Esophagus squamous epithelium (tissue), 5 donors: Measurements from ENCODE around the gene RERG. TPM values are rescaled to one million over a fixed set of nuclear protein-coding genes. Genes with fewer than 3 reads are reported as not detected.
A peak's percentile ranks its signal among the peaks of the same experiment; 100 is the strongest.

Experiments used
- DNase-seq: peaks from one replicate; lab custom pipeline; 2025; lab: John Stamatoyannopoulos, UW
- H3K27ac ChIP-seq, 4 donors: fragments of 200-600 bp; sonication (generic); one replicate each; pipeline ENCODE4 v1.5.1; 2016 to 2019; ENCODE audit warnings: mild to moderate bottlenecking in 1 of 4
- H3K27me3 ChIP-seq, 4 donors: fragments of 200-600 bp; sonication (generic); 1 replicate in 3 of 4; 2 replicates in 1 of 4; pipeline versions ENCODE4 v1.5.1 to v1.6.0; 2017 to 2021; ENCODE audit warnings: antibody characterized with exemption in 1 of 4
- H3K36me3 ChIP-seq, 3 donors: fragments of 200-600 bp; sonication (generic); one replicate each; pipeline ENCODE4 v1.5.1; 2016 to 2019
- H3K4me1 ChIP-seq, 3 donors: fragments of 200-600 bp; sonication (generic); one replicate each; pipeline ENCODE4 v1.5.1; 2017 to 2019
- H3K4me3 ChIP-seq, 4 donors: fragments of 200-600 bp; sonication (generic); 1 replicate in 3 of 4; 2 replicates in 1 of 4; pipeline ENCODE4 v1.5.1; 2016 to 2019; ENCODE audit warnings: mild to moderate bottlenecking in 2 of 4, moderate library complexity in 1 of 4
- H3K9me3 ChIP-seq, 3 donors: fragments of 200-600 bp; sonication (generic); one replicate each; pipeline ENCODE4 v1.5.1; 2016 to 2019
- POLR2A ChIP-seq, 4 donors: fragments of 450-650 bp; IDR thresholded peaks; one replicate each; pipeline ENCODE4 v1.6.1; 2017; ENCODE audit warnings: antibody characterized with exemption in 4 of 4, mild to moderate bottlenecking in 4 of 4, moderate library complexity in 3 of 4
- WGBS, 2 donors: methylation state at CpG; one replicate each; pipeline ENCODE4 v1.1.5; 2018; 5-methylcytosine and 5-hydroxymethylcytosine counted together
- intact Hi-C: fragments of 100-400 bp; cut with DNase I; formaldehyde crosslinking; loops from one replicate; pipeline ENCODE4 v1.15.0; 2022
- total RNA-seq, 4 donors: library from RNA; depleted of rRNA; stranded (reverse); fragments of >200 nt; gene quantifications; one replicate each; pipeline ENCODE4 v1.1.0, GENCODE V29; 2016
- TF ChIP-seq, protein P1 (sequence below), 6 experiments: fragments of 450-650 bp in 4 of 6; fragments of 200-600 bp in 2 of 6; sonication (generic) in 2 of 6; IDR thresholded peaks; one replicate each; pipeline ENCODE4 v1.5.1; 2016 to 2019; ENCODE audit warnings: antibody characterized with exemption in 6 of 6, mild to moderate bottlenecking in 4 of 6, moderate library complexity in 4 of 6
- donor health status: DM: yes; HTN: yes; CAD: no.

RERG gene
- total RNA-seq, 4 donors from 2014 or later: 1.4 to 15.1 (median 7.0) TPM

DNA sequence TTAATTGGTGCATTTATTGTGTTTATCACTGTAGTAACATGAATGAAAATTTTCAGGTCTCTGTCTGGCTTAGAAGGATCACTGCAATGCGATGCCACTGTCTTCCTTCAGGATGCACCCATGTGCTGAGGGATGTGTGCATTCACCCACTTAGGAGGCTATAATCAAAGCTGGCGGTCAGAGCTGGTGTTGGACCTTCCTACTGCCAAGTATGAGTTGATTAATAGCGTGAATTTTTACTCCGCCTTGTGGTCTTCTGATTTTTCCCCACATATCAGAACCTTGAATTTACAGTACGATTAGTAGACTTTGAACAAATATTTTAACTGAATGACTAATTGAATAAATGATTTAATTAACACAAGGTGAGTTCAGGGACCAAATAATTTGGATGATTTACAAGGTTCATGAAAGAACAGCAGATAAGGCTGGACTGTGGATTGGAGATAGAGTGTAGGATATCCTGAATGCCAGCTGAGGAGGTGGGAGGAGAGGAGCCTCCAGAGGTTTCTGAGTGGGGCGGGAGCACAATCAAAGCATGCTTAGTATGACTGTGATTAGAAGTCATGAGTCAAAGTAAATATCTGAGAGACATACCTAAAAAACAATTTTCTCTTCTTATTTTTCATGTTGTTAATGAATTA is 50.1 kb downstream of the RERG start:
- Histone ChIP-seq H3K9me3 (no peaks in the 10 kb centered on the region), H3K4me3 (no peak overlapping the region), H3K27me3 (no peaks in the 10 kb centered on the region), H3K4me1 (peaks cover 0 to 8% (median 3%) of the 10 kb centered on the region in 3 donors), H3K27ac (no peak overlapping the region), H3K36me3 (no peaks in the 10 kb centered on the region)
- TF ChIP-seq, protein P1, sequence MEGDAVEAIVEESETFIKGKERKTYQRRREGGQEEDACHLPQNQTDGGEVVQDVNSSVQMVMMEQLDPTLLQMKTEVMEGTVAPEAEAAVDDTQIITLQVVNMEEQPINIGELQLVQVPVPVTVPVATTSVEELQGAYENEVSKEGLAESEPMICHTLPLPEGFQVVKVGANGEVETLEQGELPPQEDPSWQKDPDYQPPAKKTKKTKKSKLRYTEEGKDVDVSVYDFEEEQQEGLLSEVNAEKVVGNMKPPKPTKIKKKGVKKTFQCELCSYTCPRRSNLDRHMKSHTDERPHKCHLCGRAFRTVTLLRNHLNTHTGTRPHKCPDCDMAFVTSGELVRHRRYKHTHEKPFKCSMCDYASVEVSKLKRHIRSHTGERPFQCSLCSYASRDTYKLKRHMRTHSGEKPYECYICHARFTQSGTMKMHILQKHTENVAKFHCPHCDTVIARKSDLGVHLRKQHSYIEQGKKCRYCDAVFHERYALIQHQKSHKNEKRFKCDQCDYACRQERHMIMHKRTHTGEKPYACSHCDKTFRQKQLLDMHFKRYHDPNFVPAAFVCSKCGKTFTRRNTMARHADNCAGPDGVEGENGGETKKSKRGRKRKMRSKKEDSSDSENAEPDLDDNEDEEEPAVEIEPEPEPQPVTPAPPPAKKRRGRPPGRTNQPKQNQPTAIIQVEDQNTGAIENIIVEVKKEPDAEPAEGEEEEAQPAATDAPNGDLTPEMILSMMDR (IDR thresholded peaks at IDR 0.05): no peak
- no peak for TF ChIP-seq POLR2A (IDR thresholded peaks at IDR 0.05)
- DNase-seq: no peak
- WGBS, 2 donors: 72 to 74% methylated on average over 6 of the region's 6 CpGs
- intact Hi-C loops: no loop called here

- Histone ChIP-seq H3K36me3 (no peaks in the 10 kb centered on the region), H3K27me3 (no peaks in the 10 kb centered on the region), H3K4me3 (no peak overlapping the region), H3K27ac (peak overlapping the region in 3 of 4 donors; percentile 3 to 18 (median 15)), H3K4me1 (peaks cover 0 to 36% (median 16%) of the 10 kb centered on the region in 3 donors), H3K9me3 (no peaks in the 10 kb centered on the region)
- TF ChIP-seq, protein P1 (IDR thresholded peaks at IDR 0.05): no peak
- TF ChIP-seq POLR2A (IDR thresholded peaks at IDR 0.05): no peak
- intact Hi-C loops: no loop called here
- WGBS, 2 donors: 57 to 73% methylated on average over 5 of the region's 5 CpGs
- DNase-seq: no peak
Measured at GRCh38 chr12:15168026-15168678, 53.1 kb downstream of the RERG start.

DNA sequence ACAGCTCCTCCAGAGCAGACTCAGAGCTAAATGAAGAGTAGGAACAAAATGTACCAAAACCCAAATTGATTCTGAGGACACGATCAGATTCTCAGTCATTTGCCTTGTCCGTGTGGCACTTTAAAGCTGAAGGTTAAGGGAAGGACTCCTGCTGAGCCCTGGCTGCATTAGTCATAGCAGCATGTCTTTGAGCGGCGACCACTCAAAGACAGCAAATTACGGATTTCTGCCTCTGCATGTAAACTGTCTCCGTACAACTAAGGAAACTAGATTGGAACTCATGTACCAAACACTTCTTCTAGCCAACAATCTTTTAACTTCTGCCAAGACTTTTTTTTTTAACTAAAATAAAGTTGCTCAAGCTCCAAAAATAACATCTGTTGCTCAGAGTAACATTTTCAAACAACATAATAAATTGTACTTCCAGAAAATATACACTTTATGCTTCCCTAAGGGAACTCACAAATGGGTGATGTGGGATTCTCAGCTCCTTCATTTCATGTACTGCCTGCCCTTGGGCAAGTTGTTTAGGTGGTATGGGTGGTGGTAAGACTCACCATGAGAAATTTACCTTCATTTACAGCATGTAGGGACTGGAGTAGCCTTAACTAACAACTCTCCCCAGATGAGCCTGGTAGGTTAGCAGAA is 56.1 kb downstream of the RERG start:
- peak overlapping the region; percentile 30 to 87 (median 80) for H3K27ac ChIP-seq
- H3K27me3 ChIP-seq: no peaks in the 10 kb centered on the region
- DNase-seq: no peak
- peaks cover 0 to 40% (median 16%) of the 10 kb centered on the region in 3 donors for H3K4me1 ChIP-seq
- intact Hi-C loops: no loop called here
- H3K36me3 ChIP-seq: no peaks in the 10 kb centered on the region
- H3K9me3 ChIP-seq: no peaks in the 10 kb centered on the region
- WGBS, 2 donors: 26 to 27% methylated on average over 6 of the region's 6 CpGs
- peak overlapping the region in 1 of 4 donors; percentile 18 for H3K4me3 ChIP-seq
- TF ChIP-seq, protein P1 (IDR thresholded peaks at IDR 0.05): no peak
- TF ChIP-seq POLR2A (IDR thresholded peaks at IDR 0.05): no peak

DNA sequence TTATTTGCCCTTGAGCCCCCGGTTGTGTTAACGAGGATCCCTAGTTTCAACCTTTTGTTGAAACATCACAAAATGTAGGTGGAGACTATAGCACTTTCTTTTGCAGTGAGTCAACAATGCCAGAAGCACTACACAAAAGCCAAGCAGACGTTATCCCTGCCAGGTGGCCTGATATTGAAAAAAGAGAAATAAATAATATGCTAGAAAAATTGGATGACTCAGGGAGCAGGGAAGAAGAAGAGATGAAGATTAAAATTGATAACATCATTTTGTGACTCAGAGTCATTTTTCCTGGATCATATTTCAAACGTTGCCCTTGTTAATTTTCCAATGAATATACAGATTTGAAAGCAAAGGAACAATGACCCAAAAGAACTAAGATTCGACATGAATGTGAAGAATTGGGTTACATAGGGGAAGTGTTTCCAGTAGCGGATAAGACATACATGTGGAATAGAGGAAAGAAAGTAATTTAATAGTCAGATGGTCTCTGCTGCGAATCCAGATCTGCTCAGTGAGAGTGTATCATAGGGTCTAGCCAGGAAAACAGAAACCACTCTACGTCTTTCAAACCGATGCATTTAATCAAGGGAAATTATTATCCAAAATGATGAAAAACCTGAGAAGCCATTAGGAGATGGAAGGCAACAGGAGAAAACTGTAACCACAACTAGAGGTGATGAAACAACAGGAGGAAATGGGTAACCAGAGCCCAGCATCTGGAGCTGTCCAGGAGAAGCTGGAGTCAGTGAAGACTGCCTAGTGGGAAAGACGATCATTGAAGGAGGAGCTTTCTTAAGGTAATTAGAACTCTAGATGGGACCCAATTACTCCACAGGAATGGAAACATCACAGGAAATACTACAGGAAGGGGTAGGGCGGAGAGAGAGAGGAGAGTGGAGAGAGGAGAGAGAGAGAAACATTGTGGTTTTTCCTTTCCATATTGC is 57.9 kb downstream of the RERG start:
- TF ChIP-seq, protein P1 (IDR thresholded peaks at IDR 0.05): no peak
- TF ChIP-seq POLR2A (IDR thresholded peaks at IDR 0.05): no peak
- no peak for DNase-seq
- Histone ChIP-seq H3K36me3 (no peaks in the 10 kb centered on the region), H3K27me3 (no peaks in the 10 kb centered on the region), H3K4me1 (peaks cover 0 to 40% (median 13%) of the 10 kb centered on the region in 3 donors), H3K27ac (peak overlapping the region in 3 of 4 donors; percentile 76 to 87 (median 83)), H3K9me3 (no peaks in the 10 kb centered on the region), H3K4me3 (no peak overlapping the region)
- intact Hi-C loops: no loop called here
- 53 to 59% methylated on average over 11 of the region's 11 CpGs for WGBS, 2 donors
